Sigmoid colon (tissue), 4 donors: Measurements from ENCODE around the gene BORCS6.

Experiments
- CTCF ChIP-seq, 4 experiments: fragments of 450-650 bp in 3 of 4; fragments of 200-600 bp in 1 of 4; IDR thresholded peaks; one replicate each; pipeline ENCODE4 v1.5.1; 2016 to 2019; ENCODE audit warnings: antibody characterized with exemption in 4 of 4, mild to moderate bottlenecking in 3 of 4, moderate library complexity in 2 of 4
- EP300 ChIP-seq, 4 donors: sonication (generic); formaldehyde crosslinking; IDR thresholded peaks; one replicate each; pipeline ENCODE4 v1.6.1; 2017; ENCODE audit warnings: antibody characterized with exemption in 4 of 4
- POLR2A ChIP-seq, 2 donors: fragments of 450-650 bp; IDR thresholded peaks; one replicate each; pipeline ENCODE4 v1.6.1; 2016; ENCODE audit warnings: antibody characterized with exemption in 2 of 2, mild to moderate bottlenecking in 2 of 2, moderate library complexity in 2 of 2
- POLR2AphosphoS5 ChIP-seq, 4 donors: sonication (generic); formaldehyde crosslinking; IDR thresholded peaks; one replicate each; pipeline ENCODE4 v1.6.1; 2017; ENCODE audit warnings: antibody characterized with exemption in 4 of 4

DNA sequence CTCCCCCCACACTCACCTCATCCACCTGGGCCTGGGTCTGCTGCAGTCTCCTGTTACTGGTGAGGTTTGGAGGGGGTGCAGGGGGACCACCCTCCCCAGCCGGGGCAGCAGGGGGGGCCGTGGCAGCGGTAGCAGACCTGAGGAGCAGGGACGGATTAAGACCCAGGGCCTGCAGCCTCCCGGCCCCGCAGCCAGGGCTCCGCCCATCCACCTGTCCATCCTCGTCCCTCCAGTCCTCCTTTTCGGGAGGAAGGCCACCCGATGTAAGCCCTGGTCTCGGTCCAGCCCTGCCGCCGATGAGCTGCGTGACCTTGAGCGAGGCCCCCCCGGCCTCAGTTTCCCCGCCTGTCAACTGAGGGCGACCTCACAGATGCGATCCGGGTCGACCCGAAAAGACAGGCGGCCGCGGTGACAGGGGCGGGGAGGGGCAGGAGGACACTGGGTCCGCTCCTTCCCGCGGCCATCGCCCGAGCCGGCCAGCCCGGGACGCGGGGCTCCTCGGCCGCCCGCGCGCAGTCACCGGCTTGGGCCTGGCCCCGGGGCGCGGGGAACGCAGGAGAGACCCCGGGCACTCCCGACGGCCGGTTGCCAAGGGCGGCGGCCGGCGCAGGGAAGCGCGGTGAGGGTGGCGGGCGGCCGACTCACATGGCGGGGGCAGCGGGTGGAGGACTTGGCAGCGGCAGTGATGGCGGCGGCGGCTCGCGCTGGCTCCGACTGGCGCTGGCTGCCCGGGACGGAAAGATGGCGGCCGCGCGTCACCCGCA lies 27.6 kb downstream of the BORCS6 start, which contains the start of gene VAMP2:
- TF ChIP-seq POLR2A (IDR thresholded peaks at IDR 0.05) (peak in 1 of 2 donors; percentile 33), CTCF (IDR thresholded peaks at IDR 0.05) (peak in 2 of 4 experiments; percentile 18 to 29), EP300 (IDR thresholded peaks at IDR 0.05) (no peak), POLR2AphosphoS5 (IDR thresholded peaks at IDR 0.05) (peak; percentile 88 to 95 (median 93))
